ENCODE results near the gene TUBB4A.

GRCh38 chr19:6471076-6471475 is 31.0 kb downstream of the TUBB4A start:
- no peak for TF ChIP-seq CTCF (conservative IDR thresholded peaks at IDR 0.05)
- TF ChIP-seq EZH2 (IDR thresholded peaks at IDR 0.05; ENCODE audit: low read depth): no peak
